Pancreas (tissue), 10 donors: ENCODE measurements around the gene ZNF205. TPM values are rescaled to one million over a fixed set of nuclear protein-coding genes. Genes with fewer than 3 reads are reported as not detected.
A peak's percentile ranks its signal among the peaks of the same experiment; 100 is the strongest.
"Not testable (repeated sequence)": the region's sequence is repeated elsewhere in the genome, so short reads cannot be mapped to it uniquely, and the experiment has no call there.

Experiments
- ATAC-seq, 4 donors: fragments of 200-7000 bp; cut with Tn5 transposase; one replicate each; pipeline versions ENCODE4 v1.8.0 to v1.9.1; 2020; ENCODE audit warnings: mild to moderate bottlenecking in 4 of 4, moderate library complexity in 4 of 4
- DNase-seq, 6 donors: peaks; one replicate each; pipeline ENCODE4 v3.0.0-alpha.2; 2020
- FAIRE-seq: peaks from 2 replicates; lab custom pipeline; 2012; peaks lifted over from hg19 to GRCh38; lab: Jason Lieb, UNC
- H3K27ac ChIP-seq, 4 donors: fragments of 200-600 bp; sonication (generic); 1 replicate in 3 of 4; 2 replicates in 1 of 4; pipeline versions ENCODE4 v1.5.0 to v1.8.0; 2020
- H3K27me3 ChIP-seq, 4 donors: fragments of 200-600 bp; one replicate each; pipeline ENCODE4 v1.8.0; 2021
- H3K36me3 ChIP-seq, 3 donors: fragments of 200-600 bp; sonication (generic) in 1 of 3; one replicate each; pipeline versions ENCODE4 v1.5.0 to v1.8.0; 2020 to 2021
- H3K4me1 ChIP-seq, 3 donors: fragments of 200-600 bp; one replicate each; pipeline ENCODE4 v1.8.0; 2021
- H3K4me3 ChIP-seq, 4 donors: fragments of 200-600 bp; sonication (generic) in 2 of 4; one replicate each; pipeline versions ENCODE4 v1.5.0 to v1.8.0; 2020 to 2021
- H3K9me3 ChIP-seq, 4 donors: fragments of 200-600 bp; one replicate each; pipeline ENCODE4 v1.8.0; 2021
- WGBS, 2 donors: extraction: QIAGEN DNeasy Blood & Tissue Kit; methylation state at CpG; one replicate each; pipeline ENCODE4 v1.1.7; 2013; 5-methylcytosine and 5-hydroxymethylcytosine counted together
- intact Hi-C, 3 donors: fragments of 100-400 bp; cut with DNase I; formaldehyde crosslinking; loops; one replicate each; pipeline versions ENCODE4 v1.11.1 to v1.14.2; 2022
- polyA plus RNA-seq, 2 donors: library from polyadenylated mRNA; stranded (reverse); fragments of 200-250 nt; gene quantifications; one replicate each; pipeline ENCODE4 v1.2.3, GENCODE V29; 2013
- total RNA-seq, 6 donors: library from RNA; stranded (reverse); fragmentation: NEBNext Ultra II Directional in 4 of 6; extraction: Animal tissue kit (Norgen Biotek cat#: 25700) in 4 of 6; gene quantifications; one replicate each; pipeline versions ENCODE4 v1.2.1 to v1.2.4, GENCODE V29; 2021 to 2023
- TF ChIP-seq, protein P1 (sequence below), 4 donors: fragments of 200-600 bp; sonication (generic) in 3 of 4; IDR thresholded peaks; one replicate each; pipeline versions ENCODE4 v1.5.0 to v1.8.0; 2021; ENCODE audit warnings: antibody characterized with exemption in 4 of 4
- donor health status: healthy with polysubstance abuse.
- donor health status: DM: no; HTN: no; CAD: no; lungs with moderate emphysema.
- donor health status: DM: no; HTN: no; CAD: no.
- donor health status: control.
- donor health status: control.
- donor health status: Bipolar disorder and iron deficiency.
- donor health status: DM: yes; HTN: yes; CAD: no.
- donor health status: DM: no; HTN: no; CAD: no.
- donor health status: DM: no; HTN: no; CAD: no.
- donor health status: DM: yes; HTN: yes; CAD: no.

The ZNF205 gene
- total and polyA plus RNA-seq, 8 donors = 6.5 to 43.3 (median 8.5) TPM

DNA sequence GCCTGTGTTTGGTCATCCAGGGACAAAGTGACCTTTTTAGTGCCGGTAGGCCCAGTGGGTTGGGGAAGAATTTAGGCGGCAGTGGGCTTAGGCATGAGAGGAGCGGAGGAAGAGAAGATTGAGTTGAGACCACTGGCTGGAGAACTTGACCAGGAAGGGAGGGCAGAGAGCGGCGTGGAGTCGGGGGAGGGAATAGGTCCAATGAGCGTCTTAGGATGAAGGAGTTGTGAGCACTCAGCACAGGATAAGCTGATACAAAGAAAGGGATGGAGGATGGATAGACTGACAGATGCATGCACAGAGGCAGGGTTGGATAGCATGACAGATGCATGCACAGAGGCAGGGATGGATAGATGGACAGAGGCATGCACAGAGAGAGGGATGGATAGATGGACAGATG, 38.9 kb upstream of the ZNF205 start:
- H3K4me1 ChIP-seq = no peaks in the 10 kb centered on the region

DNA sequence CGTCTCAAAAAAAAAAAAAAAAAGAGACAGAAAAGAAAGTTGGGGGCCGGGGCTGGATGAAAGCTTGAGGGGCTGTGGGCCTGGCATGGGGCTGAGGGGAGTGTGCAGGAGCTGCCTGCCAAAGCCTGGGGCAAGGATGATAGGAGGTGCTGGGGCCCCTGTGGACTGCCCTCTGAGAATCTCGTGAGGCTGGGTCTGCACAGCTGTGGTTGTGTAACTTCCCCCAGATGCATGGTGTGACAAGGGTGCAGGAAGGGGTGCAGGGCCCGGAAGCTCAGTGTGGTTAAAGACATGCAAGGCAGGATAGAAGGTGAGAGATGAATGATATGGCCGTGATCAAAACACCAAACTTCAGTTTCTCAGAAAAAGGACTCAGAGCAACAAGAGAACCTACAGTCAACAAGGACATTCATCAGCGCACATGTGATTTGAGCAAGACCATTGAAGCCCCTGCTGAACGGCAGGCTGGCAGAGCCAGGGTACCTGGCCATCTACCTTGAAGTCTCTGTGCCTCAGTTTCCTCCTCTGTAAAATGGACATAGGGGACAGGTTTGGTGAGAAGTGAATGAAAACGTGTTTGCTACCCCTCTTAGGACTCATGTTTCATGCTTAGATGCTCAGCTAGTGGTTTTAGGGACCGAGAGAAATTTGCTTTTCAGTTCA, 37.4 kb upstream of the ZNF205 start:
- TF ChIP-seq, protein P1, sequence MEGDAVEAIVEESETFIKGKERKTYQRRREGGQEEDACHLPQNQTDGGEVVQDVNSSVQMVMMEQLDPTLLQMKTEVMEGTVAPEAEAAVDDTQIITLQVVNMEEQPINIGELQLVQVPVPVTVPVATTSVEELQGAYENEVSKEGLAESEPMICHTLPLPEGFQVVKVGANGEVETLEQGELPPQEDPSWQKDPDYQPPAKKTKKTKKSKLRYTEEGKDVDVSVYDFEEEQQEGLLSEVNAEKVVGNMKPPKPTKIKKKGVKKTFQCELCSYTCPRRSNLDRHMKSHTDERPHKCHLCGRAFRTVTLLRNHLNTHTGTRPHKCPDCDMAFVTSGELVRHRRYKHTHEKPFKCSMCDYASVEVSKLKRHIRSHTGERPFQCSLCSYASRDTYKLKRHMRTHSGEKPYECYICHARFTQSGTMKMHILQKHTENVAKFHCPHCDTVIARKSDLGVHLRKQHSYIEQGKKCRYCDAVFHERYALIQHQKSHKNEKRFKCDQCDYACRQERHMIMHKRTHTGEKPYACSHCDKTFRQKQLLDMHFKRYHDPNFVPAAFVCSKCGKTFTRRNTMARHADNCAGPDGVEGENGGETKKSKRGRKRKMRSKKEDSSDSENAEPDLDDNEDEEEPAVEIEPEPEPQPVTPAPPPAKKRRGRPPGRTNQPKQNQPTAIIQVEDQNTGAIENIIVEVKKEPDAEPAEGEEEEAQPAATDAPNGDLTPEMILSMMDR (IDR thresholded peaks at IDR 0.05) = no peak
- FAIRE-seq (no peak), ATAC-seq (peak in 3 of 4 donors; percentile 9 to 27 (median 18)), DNase-seq (peak in 1 of 6 donors; percentile 30)
- Histone ChIP-seq H3K36me3 (no peaks in the 10 kb centered on the region), H3K4me1 (no peaks in the 10 kb centered on the region), H3K27ac (no peak overlapping the region), H3K9me3 (no peaks in the 10 kb centered on the region), H3K27me3 (no peaks in the 10 kb centered on the region), H3K4me3 (no peak overlapping the region)
- intact Hi-C loops = no loop called here
- WGBS, 2 donors = 52 to 70% methylated on average over 8 to 9 of the region's 9 CpGs

More for the DNA sequence above, 38.9 kb upstream of the ZNF205 start:
- no peak for FAIRE-seq
- DNase-seq = peak in 1 of 6 donors; percentile 15
- H3K27ac ChIP-seq = no peak overlapping the region
- H3K27me3 ChIP-seq = no peaks in the 10 kb centered on the region
- TF ChIP-seq, protein P1 (IDR thresholded peaks at IDR 0.05) = no peak
- H3K9me3 ChIP-seq = no peaks in the 10 kb centered on the region
- intact Hi-C loops = no loop called here
- no peaks in the 10 kb centered on the region for H3K36me3 ChIP-seq
- no peak for ATAC-seq
- WGBS, 2 donors = 70 to 74% methylated on average over 7 of the region's 7 CpGs
- no peak overlapping the region for H3K4me3 ChIP-seq

DNA sequence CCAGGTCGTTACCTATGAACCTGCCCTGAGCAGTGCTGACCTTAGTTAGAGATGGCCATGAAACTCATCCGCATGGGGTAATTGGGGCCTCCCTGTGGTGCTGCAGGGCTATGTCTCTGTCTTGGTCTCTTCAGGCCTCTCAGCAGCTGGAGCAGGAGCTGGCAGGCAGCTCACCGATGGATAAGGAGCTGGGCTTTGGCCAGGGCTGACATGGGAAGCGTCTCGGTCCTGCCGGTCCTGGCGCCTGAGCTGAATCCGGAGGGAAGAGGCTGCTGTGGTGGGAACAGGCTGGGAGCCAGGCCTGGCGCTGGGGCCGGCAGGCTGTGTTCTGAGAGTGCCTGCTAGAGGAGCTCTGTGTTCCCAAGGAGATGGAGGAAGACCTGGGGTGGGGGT, 36.9 kb upstream of the ZNF205 start:
- H3K36me3 ChIP-seq = no peaks in the 10 kb centered on the region
- no peaks in the 10 kb centered on the region for H3K9me3 ChIP-seq
- ATAC-seq (no peak), FAIRE-seq (no peak), DNase-seq (peak in 1 of 6 donors; percentile 43)
- TF ChIP-seq, protein P1 (IDR thresholded peaks at IDR 0.05) = no peak
- no peaks in the 10 kb centered on the region for H3K4me1 ChIP-seq
- H3K27ac ChIP-seq = no peak overlapping the region
- 60 to 65% methylated on average over 10 of the region's 10 CpGs for WGBS, 2 donors
- H3K27me3 ChIP-seq = no peaks in the 10 kb centered on the region
- no peak overlapping the region for H3K4me3 ChIP-seq
- intact Hi-C loops = no loop called here

DNA sequence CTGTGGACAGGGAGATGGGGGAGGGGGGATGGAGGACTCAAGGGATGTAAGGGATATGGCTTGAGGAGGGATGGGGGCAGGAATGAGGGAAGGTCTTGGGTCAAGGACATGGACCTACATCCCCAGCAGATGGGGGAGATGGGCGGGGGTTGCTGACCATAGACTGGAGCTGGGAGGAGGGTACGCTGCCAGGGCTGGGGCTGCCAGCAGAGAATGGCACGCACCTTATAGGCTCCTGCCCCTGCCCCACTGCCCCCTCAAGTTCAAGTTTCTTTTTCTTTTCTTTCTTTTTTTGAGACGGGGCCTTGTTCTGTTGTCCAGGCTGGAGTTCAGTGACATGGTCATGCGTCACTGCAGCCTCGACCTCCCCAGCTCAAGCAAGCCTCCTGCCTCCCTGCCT, 36.4 kb upstream of the ZNF205 start:
- not testable (repeated sequence) for H3K27ac ChIP-seq
- peak in 1 of 6 donors; percentile 26 for DNase-seq

DNA sequence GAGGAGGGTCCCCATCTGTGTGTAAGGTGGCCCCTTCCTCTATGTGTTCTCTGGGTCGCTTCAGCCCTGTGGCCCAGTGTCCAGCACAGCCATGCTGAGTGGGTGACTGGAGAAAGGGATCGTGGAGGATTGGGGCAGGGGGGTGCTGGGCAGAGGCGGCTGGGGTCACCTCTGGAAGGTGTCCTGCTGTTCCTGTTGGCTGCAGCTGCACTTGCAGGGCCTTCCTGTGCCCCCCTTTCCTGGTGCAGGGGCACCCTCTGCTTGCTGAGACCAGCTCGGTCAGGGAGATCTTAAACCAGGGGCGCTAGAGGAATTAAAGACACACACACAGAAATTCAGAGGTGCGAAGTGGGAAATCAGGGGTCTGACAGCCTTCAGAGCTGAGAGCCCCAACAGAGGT, 35.8 kb upstream of the ZNF205 start:
- Histone ChIP-seq H3K4me1 (no peaks in the 10 kb centered on the region), H3K27me3 (no peaks in the 10 kb centered on the region), H3K27ac (no peak overlapping the region), H3K9me3 (no peaks in the 10 kb centered on the region), H3K4me3 (no peak overlapping the region), H3K36me3 (no peaks in the 10 kb centered on the region)
- ATAC-seq = no peak
- TF ChIP-seq, protein P1 (IDR thresholded peaks at IDR 0.05) = no peak
- no peak for FAIRE-seq
- 66 to 70% methylated on average over 6 of the region's 6 CpGs for WGBS, 2 donors
- DNase-seq = peak in 1 of 6 donors; percentile 13
- intact Hi-C loops = no loop called here

More for the DNA sequence above, 36.4 kb upstream of the ZNF205 start:
- intact Hi-C loops, FAIRE-seq, H3K27me3 ChIP-seq, H3K4me3 ChIP-seq, H3K36me3 ChIP-seq, H3K4me1 ChIP-seq, ATAC-seq, H3K9me3 ChIP-seq: not testable (repeated sequence)
- 85 to 89% methylated on average over 6 of the region's 6 CpGs for WGBS, 2 donors
